ENCODE data around the gene LRMDA. TPM values are rescaled to one million over a fixed set of nuclear protein-coding genes. Genes with fewer than 3 reads are reported as not detected.

The LRMDA gene
- total and polyA plus RNA-seq, 2 of the 8 experiments (the other 6 are each of a cell fraction or from before 2014, with no cell fraction given) = 0.86 to 2.8 TPM

DNA sequence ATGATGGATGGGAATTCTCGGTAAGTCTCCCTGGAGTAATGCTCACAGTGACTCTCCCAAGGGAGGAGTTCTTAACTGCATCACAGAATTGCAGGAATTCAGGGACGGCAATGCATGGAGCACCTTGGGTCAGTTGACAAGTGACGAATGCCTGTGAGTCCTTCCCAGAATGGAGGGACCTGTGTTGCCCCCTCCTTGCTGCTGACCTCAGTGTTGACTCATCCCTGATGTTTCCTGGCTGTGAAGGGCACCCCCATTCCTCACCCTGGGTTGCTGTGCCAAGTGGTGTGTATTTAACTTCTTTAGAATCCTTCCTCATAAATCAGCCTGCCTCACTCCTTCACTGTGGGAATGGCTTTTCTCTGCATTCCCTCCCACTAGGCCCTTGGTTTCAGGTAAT lies 98.9 kb downstream of the LRMDA start:
- POLR2A ChIA-PET (ENCODE audit: partially characterized antibody) = no interaction called here
- H3K27me3 ChIP-seq (replicated peaks in 1 of 4; ENCODE audit: control insufficient read depth in 3 of 4, extremely low read depth in 1 of 4, insufficient read depth in 3 of 4, low read length in 3 of 4) = no peaks in the 10 kb centered on the region
- H3K79me2 ChIP-seq (ENCODE audit: control insufficient read depth in 1 of 2, insufficient read depth in 2 of 2, low read length in 2 of 2) = no peaks in the 10 kb centered on the region
- CTCF ChIA-PET (ENCODE audit: partially characterized antibody) = interaction anchor here (1.0 kb wide), 1 partner anchor 16 kb away, joined by 3 read pairs; no protein-coding TSS in a partner anchor
- H4K5ac ChIP-seq (ENCODE audit: insufficient read length, low read depth, low read length) = no peak overlapping the region
- no peak overlapping the region for H2BK15ac ChIP-seq (ENCODE audit: low read length)
- WGBS, 2 experiments (ENCODE audit: extremely low coverage in 1 of 2, insufficient coverage in 1 of 2, insufficient read length in 1 of 2, insufficient replicate concordance in 2 of 2, low coverage in 1 of 2, low lambda C conversion rate in 2 of 2, missing lambda C conversion rate in 1 of 2) = 82% methylated on average over 3 of the region's 3 CpGs; no CpG with 5 or more reads in 1 of the 2 experiments
- no peaks in the 10 kb centered on the region for H3K9me3 ChIP-seq (ENCODE audit: insufficient read depth in 2 of 2, low read depth in 1 of 2, low read length in 1 of 2)
- H2AFZ ChIP-seq (ENCODE audit: low read length) = no peak overlapping the region
- no peak overlapping the region for H3K56ac ChIP-seq (replicated peaks; ENCODE audit: insufficient read length, low read depth, low read length)
- no peak overlapping the region for H3K27ac ChIP-seq (ENCODE audit: low read depth, low read length)
- H3K4me3 ChIP-seq (ENCODE audit: extremely low read depth in 1 of 4, insufficient read depth in 2 of 4, low read depth in 3 of 4, low read length in 4 of 4) = no peak overlapping the region
- H3K79me1 ChIP-seq (ENCODE audit: low read depth, low read length) = no peaks in the 10 kb centered on the region
- no peak overlapping the region for H4K91ac ChIP-seq (replicated peaks; ENCODE audit: insufficient read length, low read length)
- DNase-seq (ENCODE audit: low read depth in 1 of 2, low spot score in 2 of 2) (no peak), FAIRE-seq (no peak)
- H4K8ac ChIP-seq (ENCODE audit: extremely low read depth, insufficient read depth, low read length) = no peak overlapping the region
- no peaks in the 10 kb centered on the region for H3K4me1 ChIP-seq (replicated peaks in 1 of 4; ENCODE audit: control insufficient read depth in 3 of 4, insufficient read depth in 4 of 4, low read length in 3 of 4)
- H3K9ac ChIP-seq (replicated peaks in 1 of 4; ENCODE audit: extremely low read depth in 1 of 4, low read depth in 3 of 4, low read length in 3 of 4) = no peak overlapping the region
- no peak overlapping the region for H3K18ac ChIP-seq (ENCODE audit: extremely low read depth, low read length)
- H2BK120ac ChIP-seq (replicated peaks; ENCODE audit: low read depth, low read length) = no peak overlapping the region
- no peak overlapping the region for H2BK5ac ChIP-seq (ENCODE audit: low read depth, low read length)
- TF ChIP-seq HDAC2 (IDR thresholded peaks at IDR 0.05; ENCODE audit: borderline replicate concordance in 1 of 2, low read depth in 2 of 2, low read length in 2 of 2) (no peak), TEAD4 (IDR thresholded peaks at IDR 0.05; ENCODE audit: low read depth, low read length) (no peak), CHD1 (IDR thresholded peaks at IDR 0.05; ENCODE audit: low read depth, low read length) (no peak), TBP (IDR thresholded peaks at IDR 0.05; ENCODE audit: low read depth, low read length) (no peak), SIN3A (conservative IDR thresholded peaks at IDR 0.05 in 1 of 2, IDR thresholded peaks at IDR 0.05 in 1 of 2; ENCODE audit: low read depth in 1 of 2, low read length in 2 of 2) (no peak), CEBPB (IDR thresholded peaks at IDR 0.05; ENCODE audit: low read depth, low read length) (no peak), SRF (IDR thresholded peaks at IDR 0.05; ENCODE audit: low read depth, low read length) (no peak), SIX5 (IDR thresholded peaks at IDR 0.05; ENCODE audit: low read depth, low read length) (no peak), RBBP5 (IDR thresholded peaks at IDR 0.05; ENCODE audit: borderline replicate concordance, low read depth, low read length) (no peak), EZH2 (IDR thresholded peaks at IDR 0.05; ENCODE audit: low read depth, low read length, severe bottlenecking) (no peak), MAFK (IDR thresholded peaks at IDR 0.05; ENCODE audit: low read depth, low read length) (no peak), SP1 (IDR thresholded peaks at IDR 0.05; ENCODE audit: low read depth, low read length) (no peak), BCL11A (IDR thresholded peaks at IDR 0.05; ENCODE audit: low read depth in 2 of 2, low read length in 2 of 2) (no peak), GTF2F1 (IDR thresholded peaks at IDR 0.05; ENCODE audit: borderline replicate concordance, low read depth, low read length) (no peak)
- TF ChIP-seq, protein P1, sequence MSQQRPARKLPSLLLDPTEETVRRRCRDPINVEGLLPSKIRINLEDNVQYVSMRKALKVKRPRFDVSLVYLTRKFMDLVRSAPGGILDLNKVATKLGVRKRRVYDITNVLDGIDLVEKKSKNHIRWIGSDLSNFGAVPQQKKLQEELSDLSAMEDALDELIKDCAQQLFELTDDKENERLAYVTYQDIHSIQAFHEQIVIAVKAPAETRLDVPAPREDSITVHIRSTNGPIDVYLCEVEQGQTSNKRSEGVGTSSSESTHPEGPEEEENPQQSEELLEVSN (IDR thresholded peaks at IDR 0.05) = no peak
- no peak overlapping the region for H3K23ac ChIP-seq (ENCODE audit: insufficient read length)
- no peak overlapping the region for H2BK12ac ChIP-seq (ENCODE audit: low read depth, low read length)
- H3K4me2 ChIP-seq (ENCODE audit: insufficient read depth in 1 of 2, low read depth in 2 of 2, low read length in 2 of 2) = no peak overlapping the region
- no peaks in the 10 kb centered on the region for H3K36me3 ChIP-seq (ENCODE audit: control insufficient read depth in 2 of 4, insufficient read depth in 4 of 4, low read length in 3 of 4)
- H3K23me2 ChIP-seq (ENCODE audit: low read depth, low read length) = no peaks in the 10 kb centered on the region
- H2AK5ac ChIP-seq (ENCODE audit: low read depth, low read length) = no peak overlapping the region
- no peak overlapping the region for H3K4ac ChIP-seq (replicated peaks; ENCODE audit: insufficient read length, low read depth, low read length)
- no peak overlapping the region for H2BK20ac ChIP-seq (ENCODE audit: low read length)
- no peaks in the 10 kb centered on the region for H4K20me1 ChIP-seq (replicated peaks in 1 of 2; ENCODE audit: control insufficient read depth in 1 of 2, insufficient read depth in 2 of 2, low read length in 2 of 2)
- no peak overlapping the region for H3K14ac ChIP-seq (ENCODE audit: insufficient read length)
